GM12892 (cell line): ENCODE data around the gene KPNA3.

Experiments
- POLR2AphosphoS5 ChIP-seq: IDR thresholded peaks from 2 replicates; pipeline ENCODE4 v1.6.1; 2011; ENCODE audit warnings: low read depth, low read length, control low read depth
- TAF1 ChIP-seq: IDR thresholded peaks from 2 replicates; pipeline ENCODE4 v1.6.1; 2011; ENCODE audit warnings: low read depth, mild to moderate bottlenecking, control low read depth, low read length, borderline replicate concordance

- TF ChIP-seq TAF1 (no peak), POLR2AphosphoS5 (no peak)
Measured at GRCh38 chr13:49669735-49670309, 122.7 kb downstream of the KPNA3 start.
